OCI-LY3 (cell line): ENCODE measurements around the gene CFAP92.

Experiments
- H2AFZ ChIP-seq: fragments of 200-600, 300-600 bp; shearing (Covaris generic); 2 replicates; pipeline ENCODE4 v1.6.0; 2014; ENCODE audit warnings: antibody characterized with exemption, low read depth, low read length
- H3K27ac ChIP-seq: fragments of 200-600, 300-600 bp; sonication (generic); 2 replicates; pipeline ENCODE4 v1.5.1; 2014; ENCODE audit warnings: mild to moderate bottlenecking, low read length, moderate library complexity, mixed read lengths
- H3K27me3 ChIP-seq: fragments of 200-600, 300-600 bp; sonication (generic); 2 replicates; pipeline ENCODE4 v1.6.1; 2014; ENCODE audit warnings: low read depth, low read length, mixed read lengths
- H3K36me3 ChIP-seq: fragments of 200-600, 300-600 bp; sonication (generic); replicated peaks from 2 replicates; pipeline ENCODE3; 2014; ENCODE audit warnings: low read depth, low read length, mixed read lengths
- H3K4me1 ChIP-seq: fragments of 300-600, 200-600 bp; sonication (generic); 2 replicates; pipeline ENCODE4 v1.6.1; 2014; ENCODE audit warnings: low read length, mixed read lengths
- H3K4me2 ChIP-seq: fragments of 200-600, 300-600 bp; sonication (generic); 2 replicates; pipeline ENCODE4 v1.6.1; 2014; ENCODE audit warnings: low read length, mixed read lengths
- H3K4me3 ChIP-seq: fragments of 300-600, 200-600 bp; sonication (generic); 2 replicates; pipeline ENCODE4 v1.5.1; 2014; ENCODE audit warnings: antibody characterized with exemption, mild to moderate bottlenecking, low read length, moderate library complexity
- H3K79me2 ChIP-seq: fragments of 300-600, 200-600 bp; shearing (Covaris generic); 2 replicates; pipeline ENCODE4 v1.6.1; 2014; ENCODE audit warnings: mild to moderate bottlenecking, low read length, mixed read lengths
- H3K9ac ChIP-seq: fragments of 300-600, 200-600 bp; shearing (Covaris generic); 2 replicates; pipeline ENCODE4 v1.6.0; 2014; ENCODE audit warnings: mild to moderate bottlenecking, low read length, moderate library complexity
- H3K9me3 ChIP-seq: fragments of 200-600, 300-600 bp; shearing (Covaris generic); 2 replicates; pipeline ENCODE4 v1.6.1; 2014; ENCODE audit warnings: low read length, mixed read lengths; ENCODE audit not compliant: insufficient read depth
- H4K20me1 ChIP-seq: fragments of 200-600, 300-600 bp; sonication (generic); 2 replicates; pipeline ENCODE4 v1.6.1; 2016; ENCODE audit warnings: low read length, mixed read lengths; ENCODE audit not compliant: insufficient read depth
- EZH2phosphoT487 ChIP-seq: fragments of 200-600 bp; shearing (Covaris generic); IDR thresholded peaks from 2 replicates; pipeline ENCODE4 v1.6.1; 2018; ENCODE audit warnings: antibody characterized with exemption, mixed run types, low read depth
- TF ChIP-seq, protein P1 (sequence below): fragments of 200-600, 300-600 bp; sonication (generic); IDR thresholded peaks from 2 replicates; pipeline ENCODE4 v1.5.1; 2014; ENCODE audit warnings: antibody characterized with exemption, low read length, low read depth

CFAP92 gene

DNA sequence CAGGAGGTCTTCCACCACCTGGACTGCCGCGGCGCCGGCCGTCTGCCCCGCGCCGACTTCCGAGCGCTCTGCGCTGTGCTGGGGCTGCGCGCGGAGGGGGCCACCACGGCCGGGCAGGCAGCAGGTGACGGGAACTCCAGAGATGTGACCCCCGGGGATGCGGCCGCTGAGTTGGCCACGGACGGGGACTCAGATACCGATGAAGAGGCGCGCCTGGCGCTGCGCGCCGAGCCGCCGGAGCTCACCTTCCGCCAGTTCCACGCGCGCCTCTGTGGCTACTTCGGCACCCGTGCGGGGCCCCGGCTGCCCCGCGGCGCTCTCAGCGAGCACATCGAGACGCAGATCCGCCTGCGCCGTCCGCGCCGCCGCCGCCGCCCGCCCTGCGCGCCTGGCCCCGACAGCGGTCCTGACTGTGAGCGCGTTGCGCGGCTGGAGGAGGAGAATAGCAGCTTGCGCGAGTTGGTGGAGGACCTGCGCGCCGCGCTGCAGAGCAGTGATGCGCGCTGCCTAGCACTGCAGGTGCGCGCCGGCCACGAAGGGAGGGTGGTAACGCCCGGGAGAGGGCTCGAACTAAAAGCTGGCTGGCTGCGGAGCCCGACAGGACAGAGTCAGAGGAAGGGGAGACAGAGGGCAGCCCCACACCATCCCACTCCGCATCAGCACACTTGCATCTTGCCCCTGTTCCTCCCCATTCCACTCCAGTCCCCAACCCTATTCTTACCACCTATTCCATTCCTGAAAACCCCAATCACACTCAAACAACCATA, 8.1 kb upstream of the CFAP92 start:
- Histone ChIP-seq H3K27ac (no peak overlapping the region), H4K20me1 (no peaks in the 10 kb centered on the region), H3K79me2 (no peaks in the 10 kb centered on the region), H3K4me2 (no peak overlapping the region), H3K9me3 (no peaks in the 10 kb centered on the region), H3K36me3 (no peaks in the 10 kb centered on the region), H3K4me1 (no peaks in the 10 kb centered on the region), H3K9ac (no peak overlapping the region), H2AFZ (no peak overlapping the region), H3K27me3 (peaks cover 2% of the 10 kb centered on the region; the same call in 1 of the 2 replicates), H3K4me3 (no peak overlapping the region)
- TF ChIP-seq, protein P1, sequence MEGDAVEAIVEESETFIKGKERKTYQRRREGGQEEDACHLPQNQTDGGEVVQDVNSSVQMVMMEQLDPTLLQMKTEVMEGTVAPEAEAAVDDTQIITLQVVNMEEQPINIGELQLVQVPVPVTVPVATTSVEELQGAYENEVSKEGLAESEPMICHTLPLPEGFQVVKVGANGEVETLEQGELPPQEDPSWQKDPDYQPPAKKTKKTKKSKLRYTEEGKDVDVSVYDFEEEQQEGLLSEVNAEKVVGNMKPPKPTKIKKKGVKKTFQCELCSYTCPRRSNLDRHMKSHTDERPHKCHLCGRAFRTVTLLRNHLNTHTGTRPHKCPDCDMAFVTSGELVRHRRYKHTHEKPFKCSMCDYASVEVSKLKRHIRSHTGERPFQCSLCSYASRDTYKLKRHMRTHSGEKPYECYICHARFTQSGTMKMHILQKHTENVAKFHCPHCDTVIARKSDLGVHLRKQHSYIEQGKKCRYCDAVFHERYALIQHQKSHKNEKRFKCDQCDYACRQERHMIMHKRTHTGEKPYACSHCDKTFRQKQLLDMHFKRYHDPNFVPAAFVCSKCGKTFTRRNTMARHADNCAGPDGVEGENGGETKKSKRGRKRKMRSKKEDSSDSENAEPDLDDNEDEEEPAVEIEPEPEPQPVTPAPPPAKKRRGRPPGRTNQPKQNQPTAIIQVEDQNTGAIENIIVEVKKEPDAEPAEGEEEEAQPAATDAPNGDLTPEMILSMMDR, result no peak
- no peak for TF ChIP-seq EZH2phosphoT487

DNA sequence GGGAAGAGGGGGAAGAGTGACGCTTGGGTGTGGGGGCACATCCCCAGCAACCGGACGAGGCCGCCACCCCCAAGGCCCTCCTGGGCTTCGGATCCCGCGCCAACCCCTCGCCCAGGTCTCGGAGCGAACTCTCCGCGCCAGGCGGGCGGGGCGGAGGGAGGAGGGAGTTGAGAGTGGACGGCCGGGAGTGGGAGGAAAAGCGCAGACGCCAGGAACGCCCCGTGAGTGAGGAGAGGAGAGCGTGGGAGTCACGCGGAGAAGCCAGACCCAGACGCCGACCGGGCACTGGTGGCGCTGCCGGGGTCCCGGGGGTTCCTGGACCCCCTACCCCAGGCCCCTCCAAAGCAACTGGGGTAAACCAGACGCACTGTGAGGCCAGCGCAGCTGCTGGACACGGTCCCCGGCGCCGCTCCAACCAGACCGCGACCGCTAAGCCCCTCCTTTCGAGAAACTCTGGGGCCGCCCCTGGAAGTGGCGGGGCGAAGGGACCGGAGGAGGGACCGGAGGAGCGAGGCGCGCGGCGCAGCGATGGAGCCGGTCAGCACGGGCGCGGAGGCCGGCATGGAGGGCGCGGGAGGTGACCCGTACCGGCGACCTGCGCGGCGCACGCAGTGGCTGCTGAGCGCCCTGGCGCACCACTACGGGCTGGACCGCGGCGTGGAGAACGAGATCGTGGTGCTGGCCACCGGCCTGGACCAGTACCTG, 7.4 kb upstream of the CFAP92 start, which contains the start of gene EFCC1:
TSS of gene EFCC1 (plus strand) at position 204 of the 705 bp plus-strand sequence. CDS start at position 529, 325 bp downstream.
- Histone ChIP-seq H3K9ac (no peak within 1 kb of the TSS), H3K27me3 (no peaks in the 10 kb centered on the region), H2AFZ (no peak within 1 kb of the TSS), H3K27ac (no peak within 1 kb of the TSS), H3K9me3 (no peaks in the 10 kb centered on the region), H3K36me3 (no peaks in the 10 kb centered on the region), H3K4me3 (no peak within 1 kb of the TSS), H3K4me2 (no peak within 1 kb of the TSS), H3K4me1 (no peaks in the 10 kb centered on the region), H4K20me1 (no peaks in the 10 kb centered on the region), H3K79me2 (no peaks in the 10 kb centered on the region)
- TF ChIP-seq EZH2phosphoT487, result no peak
- TF ChIP-seq, protein P1, result no peak

DNA sequence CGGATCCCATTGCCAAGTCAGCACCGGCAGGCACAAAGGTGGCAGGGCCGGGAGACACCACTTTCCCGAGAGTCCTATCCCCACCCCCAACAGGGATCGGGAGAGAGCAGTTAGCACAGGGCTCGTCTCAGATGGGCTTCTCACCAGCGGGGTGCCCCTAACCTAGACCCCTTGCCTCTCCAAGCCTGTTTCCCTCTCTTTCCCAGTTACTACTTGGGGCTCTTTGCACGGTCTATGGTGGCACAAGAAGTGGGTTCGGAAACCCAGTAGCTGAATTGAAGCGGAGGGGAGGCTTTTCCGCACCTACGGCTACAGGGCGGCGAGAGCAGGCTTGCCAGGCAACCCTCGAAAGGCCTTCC, 6.8 kb upstream of the CFAP92 start:
- no peak overlapping the region for H3K4me3 ChIP-seq
- H3K4me2 ChIP-seq, result no peak overlapping the region
- no peaks in the 10 kb centered on the region for H3K4me1 ChIP-seq

DNA sequence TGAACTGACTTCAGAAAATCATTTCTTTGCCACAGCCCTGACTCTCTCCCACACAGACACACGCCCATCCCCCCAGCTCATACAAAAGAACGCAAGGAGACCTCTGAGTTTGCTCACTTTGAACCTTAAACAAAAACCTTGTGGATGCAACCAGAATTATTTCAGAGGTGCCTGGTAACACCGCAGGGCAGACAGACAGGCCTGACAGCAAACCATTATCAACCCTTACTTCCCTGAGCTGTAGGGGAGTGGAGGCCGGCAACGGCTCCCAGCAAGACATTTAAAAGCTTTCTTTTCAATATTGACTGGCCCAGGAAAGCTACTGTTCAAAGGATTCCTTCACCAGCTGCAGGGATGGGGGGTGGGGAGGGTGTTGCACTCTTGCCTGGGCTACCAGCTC, 5.2 kb upstream of the CFAP92 start:
- no peak overlapping the region for H2AFZ ChIP-seq
- H3K4me2 ChIP-seq, result no peak overlapping the region
- no peak overlapping the region for H3K27ac ChIP-seq
- 0 out of 2 replicates have a peak, but pooled peaks cover 4% of the 10 kb centered on the region for H3K27me3 ChIP-seq
- no peaks in the 10 kb centered on the region for H3K9me3 ChIP-seq
- no peaks in the 10 kb centered on the region for H3K79me2 ChIP-seq
- H3K4me3 ChIP-seq, result no peak overlapping the region
- H3K4me1 ChIP-seq, result peaks cover 5% of the 10 kb centered on the region
- H3K36me3 ChIP-seq, result no peaks in the 10 kb centered on the region
- H3K9ac ChIP-seq, result no peak overlapping the region
- TF ChIP-seq, protein P1, result no peak
- TF ChIP-seq EZH2phosphoT487, result no peak
- no peaks in the 10 kb centered on the region for H4K20me1 ChIP-seq

More for the DNA sequence above, 6.8 kb upstream of the CFAP92 start:
- no peaks in the 10 kb centered on the region for H3K79me2 ChIP-seq
- TF ChIP-seq EZH2phosphoT487, result no peak
- TF ChIP-seq, protein P1, result no peak
- no peak overlapping the region for H3K27ac ChIP-seq
- H4K20me1 ChIP-seq, result no peaks in the 10 kb centered on the region
- H3K9me3 ChIP-seq, result no peaks in the 10 kb centered on the region
- H3K27me3 ChIP-seq, result no peaks in the 10 kb centered on the region
- H3K36me3 ChIP-seq, result no peaks in the 10 kb centered on the region
- H3K9ac ChIP-seq, result no peak overlapping the region
- no peak overlapping the region for H2AFZ ChIP-seq
